NCI-H345 (cell line): Measurements from ENCODE around the gene UHMK1.
"Not testable (repeated sequence)": the region's sequence is repeated elsewhere in the genome, so short reads cannot be mapped to it uniquely, and the experiment has no call there.

Source experiments
- DNase-seq: peaks from one replicate; lab custom pipeline; 2025; lab: John Stamatoyannopoulos, UW

The UHMK1 gene

GRCh38 chr1:162566870-162567269 is 69.3 kb downstream of the UHMK1 start:
- no peak for DNase-seq

GRCh38 chr1:162568802-162569201 is 71.2 kb downstream of the UHMK1 start:
- DNase-seq = no peak

- no peak for DNase-seq
Observed at GRCh38 chr1:162570718-162571117, 73.1 kb downstream of the UHMK1 start.

- not testable (repeated sequence) for DNase-seq
Observed at GRCh38 chr1:162571121-162571520, 73.5 kb downstream of the UHMK1 start.

- DNase-seq = peak; percentile 24
Observed at GRCh38 chr1:162571696-162572095, 74.1 kb downstream of the UHMK1 start.

- no peak for DNase-seq
Observed at GRCh38 chr1:162573136-162573535, 75.5 kb downstream of the UHMK1 start.

- no peak for DNase-seq
Observed at GRCh38 chr1:162578071-162578700, 80.6 kb downstream of the UHMK1 start.

GRCh38 chr1:162578936-162579335 is 81.3 kb downstream of the UHMK1 start:
- no peak for DNase-seq
